Pancreas (tissue), 10 donors: ENCODE data around the gene KLK7. TPM values are rescaled to one million over a fixed set of nuclear protein-coding genes. Genes with fewer than 3 reads are reported as not detected.
"Not testable (repeated sequence)": the region's sequence is repeated elsewhere in the genome, so short reads cannot be mapped to it uniquely, and the experiment has no call there.

Experiments used
- ATAC-seq, 4 donors: fragments of 200-7000 bp; cut with Tn5 transposase; one replicate each; pipeline versions ENCODE4 v1.8.0 to v1.9.1; 2020; ENCODE audit warnings: mild to moderate bottlenecking in 4 of 4, moderate library complexity in 4 of 4
- DNase-seq, 6 donors: peaks; one replicate each; pipeline ENCODE4 v3.0.0-alpha.2; 2020
- FAIRE-seq: peaks from 2 replicates; lab custom pipeline; 2012; peaks lifted over from hg19 to GRCh38; lab: Jason Lieb, UNC
- H3K27ac ChIP-seq, 4 donors: fragments of 200-600 bp; sonication (generic); 1 replicate in 3 of 4; 2 replicates in 1 of 4; pipeline versions ENCODE4 v1.5.0 to v1.8.0; 2020
- H3K27me3 ChIP-seq, 4 donors: fragments of 200-600 bp; one replicate each; pipeline ENCODE4 v1.8.0; 2021
- H3K36me3 ChIP-seq, 3 donors: fragments of 200-600 bp; sonication (generic) in 1 of 3; one replicate each; pipeline versions ENCODE4 v1.5.0 to v1.8.0; 2020 to 2021
- H3K4me1 ChIP-seq, 3 donors: fragments of 200-600 bp; one replicate each; pipeline ENCODE4 v1.8.0; 2021
- H3K4me3 ChIP-seq, 4 donors: fragments of 200-600 bp; sonication (generic) in 2 of 4; one replicate each; pipeline versions ENCODE4 v1.5.0 to v1.8.0; 2020 to 2021
- H3K9me3 ChIP-seq, 4 donors: fragments of 200-600 bp; one replicate each; pipeline ENCODE4 v1.8.0; 2021
- CTCF ChIP-seq, 4 donors: fragments of 200-600 bp; sonication (generic) in 3 of 4; IDR thresholded peaks; one replicate each; pipeline versions ENCODE4 v1.5.0 to v1.8.0; 2021; ENCODE audit warnings: antibody characterized with exemption in 4 of 4
- WGBS, 2 donors: extraction: QIAGEN DNeasy Blood & Tissue Kit; methylation state at CpG; one replicate each; pipeline ENCODE4 v1.1.7; 2013; 5-methylcytosine and 5-hydroxymethylcytosine counted together
- intact Hi-C, 3 donors: fragments of 100-400 bp; cut with DNase I; formaldehyde crosslinking; loops; one replicate each; pipeline versions ENCODE4 v1.11.1 to v1.14.2; 2022
- polyA plus RNA-seq, 2 donors: library from polyadenylated mRNA; stranded (reverse); fragments of 200-250 nt; gene quantifications; one replicate each; pipeline ENCODE4 v1.2.3, GENCODE V29; 2013
- total RNA-seq, 6 donors: library from RNA; stranded (reverse); fragmentation: NEBNext Ultra II Directional in 4 of 6; extraction: Animal tissue kit (Norgen Biotek cat#: 25700) in 4 of 6; gene quantifications; one replicate each; pipeline versions ENCODE4 v1.2.1 to v1.2.4, GENCODE V29; 2021 to 2023
- donor health status: healthy with polysubstance abuse.
- donor health status: DM: no; HTN: no; CAD: no; lungs with moderate emphysema.
- donor health status: DM: no; HTN: no; CAD: no.
- donor health status: control.
- donor health status: control.
- donor health status: Bipolar disorder and iron deficiency.
- donor health status: DM: yes; HTN: yes; CAD: no.
- donor health status: DM: no; HTN: no; CAD: no.
- donor health status: DM: no; HTN: no; CAD: no.
- donor health status: DM: yes; HTN: yes; CAD: no.

KLK7 gene
- total and polyA plus RNA-seq, 8 donors, result 0.46 TPM; not detected in 7

- intact Hi-C loops, result no loop called here
- no peak for ATAC-seq
- DNase-seq, result no peak
- Histone ChIP-seq H3K36me3 (no peaks in the 10 kb centered on the region), H3K9me3 (no peaks in the 10 kb centered on the region), H3K27ac (no peak overlapping the region), H3K27me3 (peaks cover 0 to 15% (median 0%) of the 10 kb centered on the region in 4 donors), H3K4me3 (no peak overlapping the region), H3K4me1 (no peaks in the 10 kb centered on the region)
- WGBS, 2 donors, result 69 to 70% methylated on average over 10 of the region's 10 CpGs
- TF ChIP-seq CTCF (IDR thresholded peaks at IDR 0.05), result no peak
- FAIRE-seq, result no peak
Observed at GRCh38 chr19:51000426-51000825, 16.7 kb upstream of the KLK7 start.

- Histone ChIP-seq H3K36me3 (no peaks in the 10 kb centered on the region), H3K27ac (no peak overlapping the region), H3K4me3 (no peak overlapping the region), H3K9me3 (no peaks in the 10 kb centered on the region), H3K4me1 (no peaks in the 10 kb centered on the region), H3K27me3 (peaks cover 0 to 15% (median 0%) of the 10 kb centered on the region in 4 donors)
- FAIRE-seq, result no peak
- no peak for TF ChIP-seq CTCF (IDR thresholded peaks at IDR 0.05)
- intact Hi-C loops, result no loop called here
- 27 to 28% methylated on average over 4 of the region's 4 CpGs for WGBS, 2 donors
- ATAC-seq, result no peak
- no peak for DNase-seq
Observed at GRCh38 chr19:50998686-50999085, 15.0 kb upstream of the KLK7 start.

- Histone ChIP-seq H3K27ac (no peak overlapping the region), H3K9me3 (no peaks in the 10 kb centered on the region), H3K4me3 (no peak overlapping the region), H3K36me3 (no peaks in the 10 kb centered on the region), H3K4me1 (no peaks in the 10 kb centered on the region), H3K27me3 (peaks cover 0 to 13% (median 0%) of the 10 kb centered on the region in 4 donors)
- FAIRE-seq (no peak), DNase-seq (no peak), ATAC-seq (no peak)
- no peak for TF ChIP-seq CTCF (IDR thresholded peaks at IDR 0.05)
- 43 to 49% methylated on average over 5 of the region's 5 CpGs for WGBS, 2 donors
- intact Hi-C loops, result no loop called here
Observed at GRCh38 chr19:50998061-50998460, 14.3 kb upstream of the KLK7 start.

- Histone ChIP-seq H3K4me1 (no peaks in the 10 kb centered on the region), H3K36me3 (no peaks in the 10 kb centered on the region), H3K27me3 (no peaks in the 10 kb centered on the region), H3K27ac (no peak overlapping the region), H3K4me3 (no peak overlapping the region), H3K9me3 (no peaks in the 10 kb centered on the region)
- FAIRE-seq, result no peak
- DNase-seq, result no peak
- 58 to 70% methylated on average over 2 of the region's 2 CpGs for WGBS, 2 donors
- TF ChIP-seq CTCF (IDR thresholded peaks at IDR 0.05), result no peak
- intact Hi-C loops, result no loop called here
- no peak for ATAC-seq
Observed at GRCh38 chr19:50994129-50994528, 10.4 kb upstream of the KLK7 start.

GRCh38 chr19:50992666-50993035, 8.9 kb upstream of the KLK7 start:
- TF ChIP-seq CTCF (IDR thresholded peaks at IDR 0.05), result no peak
- no peak for DNase-seq
- H3K4me1 ChIP-seq, result no peaks in the 10 kb centered on the region
- H3K4me3 ChIP-seq, result no peak overlapping the region
- intact Hi-C loops, result no loop called here
- no peaks in the 10 kb centered on the region for H3K36me3 ChIP-seq
- ATAC-seq, result no peak
- no peak overlapping the region for H3K27ac ChIP-seq
- no peaks in the 10 kb centered on the region for H3K9me3 ChIP-seq
- 38 to 52% methylated on average over 2 of the region's 2 CpGs for WGBS, 2 donors
- no peaks in the 10 kb centered on the region for H3K27me3 ChIP-seq
- no peak for FAIRE-seq

- DNase-seq, intact Hi-C loops, ATAC-seq, H3K27ac ChIP-seq, H3K4me1 ChIP-seq, H3K27me3 ChIP-seq, H3K36me3 ChIP-seq, H3K9me3 ChIP-seq, FAIRE-seq, H3K4me3 ChIP-seq: not testable (repeated sequence)
- WGBS, 2 donors, result 69 to 78% methylated on average over 14 of the region's 14 CpGs
Observed at GRCh38 chr19:50984416-50984815, 699 bp upstream of the KLK7 start.
